GM12892 (cell line): ENCODE results near the gene MCEE. TPM values are rescaled to one million over a fixed set of nuclear protein-coding genes. Genes with fewer than 3 reads are reported as not detected.
"Not testable (repeated sequence)": the region's sequence is repeated elsewhere in the genome, so short reads cannot be mapped to it uniquely, and the experiment has no call there.

Experiments
- DNase-seq: peaks from one replicate; pipeline ENCODE4 v3.0.0; 2011; ENCODE audit not compliant: insufficient read length
- FAIRE-seq: peaks from 2 replicates; lab custom pipeline; 2011; peaks lifted over from hg19 to GRCh38; lab: Jason Lieb, UNC
- POLR2A ChIP-seq: IDR thresholded peaks from 2 replicates; pipeline ENCODE4 v1.6.1; 2011; ENCODE audit warnings: low read depth, low read length, control low read depth
- POLR2AphosphoS5 ChIP-seq: IDR thresholded peaks from 2 replicates; pipeline ENCODE4 v1.6.1; 2011; ENCODE audit warnings: low read depth, low read length, control low read depth
- TAF1 ChIP-seq: IDR thresholded peaks from 2 replicates; pipeline ENCODE4 v1.6.1; 2011; ENCODE audit warnings: low read depth, mild to moderate bottlenecking, control low read depth, low read length, borderline replicate concordance
- polyA plus RNA-seq: library from polyadenylated mRNA; unstranded; fragments of >200 nt; gene quantifications from one replicate; pipeline ENCODE4 v1.2.1, GENCODE V29; 2012; ENCODE audit warnings: missing spikeins, inconsistent platforms; ENCODE audit not compliant: missing spikeins

Gene MCEE
- polyA plus RNA-seq: 21.5 TPM

GRCh38 chr2:71130152-71130904 lies at the start of gene MCEE, which contains the start of gene MPHOSPH10:
TSS of gene MCEE (minus strand) at chr2:71130229. CDS start at chr2:71130219, 10 bp downstream.
TSS of gene MPHOSPH10 (plus strand) at chr2:71130634. CDS start at chr2:71130666, 32 bp downstream.
- FAIRE-seq: peak; percentile 95
- TF ChIP-seq POLR2A (peak; percentile 86), POLR2AphosphoS5 (peak; percentile 88), TAF1 (peak; percentile 90)
- peak; percentile 71 for DNase-seq

DNA sequence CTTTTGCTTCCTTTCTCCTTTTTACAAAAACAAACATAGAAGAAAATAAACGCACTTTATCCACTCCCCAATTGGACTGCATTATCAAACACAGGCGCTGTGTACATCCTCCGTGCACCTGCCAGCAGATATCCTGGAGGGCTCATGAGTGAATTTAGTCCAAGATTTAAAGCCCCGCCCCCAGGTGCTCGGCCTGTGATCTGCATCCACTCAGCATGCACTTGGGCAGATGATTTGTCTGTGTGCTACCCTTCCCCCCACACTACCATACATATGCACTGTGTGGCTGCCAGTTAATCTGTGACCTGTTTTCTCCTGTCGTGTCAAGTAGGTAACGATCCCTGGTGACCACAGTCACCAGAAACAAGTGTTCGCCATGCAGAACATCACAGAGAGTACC lies 48.8 kb upstream of the MCEE start:
- not testable (repeated sequence) for FAIRE-seq, DNase-seq

- DNase-seq: no peak
- FAIRE-seq: no peak
Measured at GRCh38 chr2:71174207-71174606, 44.2 kb upstream of the MCEE start.

DNA sequence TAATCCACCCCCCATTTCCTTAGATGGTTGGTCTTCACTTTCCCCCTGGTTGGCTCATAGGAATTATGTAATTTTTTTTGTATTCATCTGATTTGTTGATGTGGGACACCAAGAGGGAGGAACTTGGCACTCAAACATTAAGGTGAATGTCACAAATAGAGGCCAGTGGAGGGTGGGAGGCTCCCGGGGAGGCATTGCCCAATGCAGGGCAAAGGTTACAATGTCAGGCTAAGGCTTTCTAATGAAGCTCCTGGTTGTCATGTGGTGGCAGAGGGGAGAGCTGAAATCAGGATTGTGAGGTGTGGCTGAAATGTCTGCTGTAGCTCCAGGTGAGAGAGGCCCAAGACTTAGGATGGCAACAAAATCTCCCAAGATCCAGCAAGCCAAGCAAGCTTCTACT lies 43.1 kb upstream of the MCEE start:
- TF ChIP-seq TAF1: no peak
- TF ChIP-seq POLR2AphosphoS5: no peak
- no peak for TF ChIP-seq POLR2A
- FAIRE-seq (no peak), DNase-seq (no peak)

More at GRCh38 chr2:71174207-71174606, 44.2 kb upstream of the MCEE start:
- no peak for TF ChIP-seq POLR2A
- no peak for TF ChIP-seq TAF1
- TF ChIP-seq POLR2AphosphoS5: no peak

DNA sequence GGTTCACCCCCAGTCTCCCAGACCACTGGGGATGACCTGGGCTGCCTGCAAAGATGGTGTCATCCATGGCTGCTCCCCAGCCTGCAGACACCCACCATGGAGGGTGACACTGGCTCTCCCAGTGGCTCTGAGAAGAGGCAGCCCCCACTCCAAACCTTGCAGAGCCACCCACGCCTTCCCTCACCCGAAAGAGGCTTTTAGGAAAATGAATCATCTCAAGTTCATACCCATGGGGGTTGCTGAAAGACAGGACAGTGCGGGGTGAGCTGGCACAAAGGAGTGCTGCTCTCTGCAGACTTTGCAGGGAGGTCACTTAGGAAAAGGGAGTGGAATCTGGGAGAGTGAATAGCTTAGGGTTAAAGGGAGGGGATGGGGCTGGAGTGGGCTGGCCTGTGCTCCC lies 36.8 kb upstream of the MCEE start:
- FAIRE-seq (no peak), DNase-seq (no peak)
- TF ChIP-seq POLR2AphosphoS5 (no peak), POLR2A (no peak), TAF1 (no peak)

GRCh38 chr2:71157124-71157793 lies 27.2 kb upstream of the MCEE start:
- TF ChIP-seq POLR2AphosphoS5 (no peak), POLR2A (no peak), TAF1 (no peak)
- peak; percentile 60 for FAIRE-seq
- DNase-seq: peak; percentile 35

DNA sequence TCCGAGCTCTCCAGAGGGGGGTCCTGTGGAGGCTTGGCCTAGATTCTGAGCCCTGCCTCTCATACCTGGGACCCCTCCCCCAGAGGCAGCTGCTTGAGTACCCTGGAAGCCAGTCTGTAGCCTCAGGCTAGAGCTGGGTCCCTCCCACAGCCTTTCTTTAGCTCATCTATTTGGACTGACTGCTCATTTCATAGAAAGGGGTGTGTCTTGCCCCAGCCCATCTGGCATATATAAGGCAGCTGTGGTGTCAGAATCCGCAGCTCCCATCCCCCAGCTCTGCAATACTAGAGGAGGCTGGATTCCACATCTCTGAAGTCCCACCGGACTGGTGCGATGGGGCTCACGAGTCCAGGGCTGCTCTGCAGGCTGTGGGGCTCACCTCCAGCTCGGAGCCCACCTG lies 26.5 kb upstream of the MCEE start:
- DNase-seq (no peak), FAIRE-seq (no peak)
- TF ChIP-seq POLR2AphosphoS5: no peak
- no peak for TF ChIP-seq POLR2A
- no peak for TF ChIP-seq TAF1

- FAIRE-seq (no peak), DNase-seq (no peak)
- TF ChIP-seq POLR2AphosphoS5 (no peak), TAF1 (no peak), POLR2A (no peak)
Measured at GRCh38 chr2:71155846-71156245, 25.8 kb upstream of the MCEE start.

GRCh38 chr2:71154798-71155197 lies 24.8 kb upstream of the MCEE start:
- TF ChIP-seq POLR2AphosphoS5 (no peak), TAF1 (no peak), POLR2A (no peak)
- DNase-seq (peak; percentile 46), FAIRE-seq (peak; percentile 76)

DNA sequence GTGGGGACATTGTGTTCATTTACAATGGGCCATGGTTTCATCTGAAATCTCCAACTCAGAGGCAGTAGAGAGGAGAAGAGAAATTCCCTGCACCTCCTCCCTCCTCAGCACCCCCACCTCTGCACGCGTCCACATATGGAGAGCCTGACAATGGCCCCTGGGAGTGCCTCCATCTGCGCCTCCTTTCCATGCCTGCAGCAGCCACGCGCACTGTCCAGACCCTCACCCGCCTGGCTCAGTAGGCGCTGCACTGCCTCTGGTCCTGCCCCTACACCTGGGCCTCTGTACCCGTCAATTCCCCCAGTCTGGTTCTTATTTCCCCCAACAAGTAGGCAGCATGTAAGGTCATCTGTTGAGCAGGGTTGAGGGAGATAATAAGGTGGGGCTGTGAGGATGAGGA lies 24.2 kb upstream of the MCEE start:
- no peak for TF ChIP-seq TAF1
- TF ChIP-seq POLR2A: no peak
- TF ChIP-seq POLR2AphosphoS5: no peak
- FAIRE-seq: no peak
- no peak for DNase-seq

DNA sequence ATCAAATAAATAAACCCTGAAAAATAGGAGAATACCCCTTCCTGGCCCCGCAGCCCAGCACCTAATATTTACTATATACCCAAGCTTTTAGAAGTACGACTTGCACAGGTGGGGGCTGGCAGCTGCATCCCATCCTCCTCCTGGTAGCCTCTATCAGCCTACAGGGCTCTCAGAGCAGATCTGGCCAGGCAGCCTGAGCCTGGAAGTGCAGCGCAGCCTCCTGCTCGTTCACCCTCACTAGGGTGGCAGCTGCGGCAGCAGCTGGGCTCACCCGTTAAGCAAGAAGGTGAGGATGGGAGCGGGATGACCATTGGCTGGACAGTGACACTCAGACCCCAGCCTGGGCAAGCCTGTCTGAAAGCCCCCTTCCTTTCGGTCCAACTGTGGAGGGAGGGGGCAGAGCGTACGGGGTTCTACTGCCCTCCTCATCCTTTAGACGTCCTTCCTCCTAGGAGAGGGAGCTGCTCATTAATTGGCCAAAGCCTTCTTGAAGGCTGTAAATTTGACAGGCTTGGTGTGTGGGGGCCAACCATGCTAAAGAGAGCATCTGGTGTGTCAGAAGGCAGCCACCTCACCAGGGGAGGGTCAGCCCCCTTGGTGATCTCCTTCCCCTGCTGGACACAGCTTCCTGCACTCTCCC lies 23.7 kb upstream of the MCEE start:
- no peak for TF ChIP-seq POLR2AphosphoS5
- no peak for TF ChIP-seq POLR2A
- TF ChIP-seq TAF1: no peak
- no peak for DNase-seq
- no peak for FAIRE-seq

DNA sequence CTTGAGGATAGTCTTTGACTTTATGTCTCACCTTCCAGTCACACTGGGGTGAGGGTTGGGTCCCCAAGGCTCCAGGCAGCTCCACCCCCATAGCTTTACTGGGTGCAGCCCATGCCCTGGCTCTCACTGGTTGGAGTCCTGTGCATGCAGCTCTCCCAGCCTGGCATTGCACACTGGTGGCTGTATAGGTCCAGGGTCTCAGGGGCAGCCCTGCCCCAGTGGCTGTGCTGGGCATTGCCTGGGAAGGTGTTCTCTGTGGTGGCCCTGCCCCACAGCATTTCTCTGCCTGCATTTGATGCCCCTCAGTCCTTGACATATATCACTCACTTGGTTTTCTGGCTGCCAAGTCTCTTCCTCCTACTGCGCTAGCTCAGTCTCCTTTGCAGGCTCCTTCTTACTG lies 21.6 kb upstream of the MCEE start:
- DNase-seq: no peak
- TF ChIP-seq POLR2A: no peak
- TF ChIP-seq POLR2AphosphoS5: no peak
- TF ChIP-seq TAF1: no peak

More for the DNA sequence above, 21.6 kb upstream of the MCEE start:
- FAIRE-seq: no peak
